Embryonic facial prominence (tissue), 1 donor: Measurements from ENCODE around the gene PROM1.
A peak's percentile ranks its signal among the peaks of the same experiment; 100 is the strongest.

Experiments used
- DNase-seq: peaks from one replicate; pipeline ENCODE4 v3.0.0-alpha.2; 2016; ENCODE audit errors: extremely low spot score

PROM1 gene

GRCh38 chr4:16110199-16110598 lies 26.4 kb upstream of the PROM1 start:
- no peak for DNase-seq

- no peak for DNase-seq
Measured at GRCh38 chr4:16109256-16109655, 25.4 kb upstream of the PROM1 start.

- DNase-seq, result no peak
Measured at GRCh38 chr4:16106956-16107355, 23.1 kb upstream of the PROM1 start.

GRCh38 chr4:16104520-16104919 lies 20.7 kb upstream of the PROM1 start:
- DNase-seq, result no peak

DNA sequence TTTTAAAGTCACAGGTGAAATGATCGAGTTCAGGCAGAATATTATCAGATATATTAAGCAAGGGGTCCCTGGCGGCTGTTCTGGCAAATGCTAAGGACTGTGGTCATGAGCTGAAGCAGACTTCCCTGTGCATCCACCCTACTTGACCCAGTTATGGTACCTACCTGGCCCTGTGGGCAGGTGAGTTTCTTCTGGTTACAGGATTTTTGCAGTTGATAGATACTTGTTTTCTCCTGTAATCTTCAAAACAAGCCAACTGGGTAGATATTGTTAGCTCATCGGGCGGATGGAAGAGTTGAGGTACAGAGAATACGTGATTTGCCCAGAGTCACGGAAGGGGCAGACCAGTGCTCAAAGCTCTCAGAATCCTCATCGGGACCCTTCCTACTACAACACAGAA lies 18.5 kb upstream of the PROM1 start:
- DNase-seq, result no peak

GRCh38 chr4:16100833-16101232 lies 17.0 kb upstream of the PROM1 start:
- no peak for DNase-seq

DNA sequence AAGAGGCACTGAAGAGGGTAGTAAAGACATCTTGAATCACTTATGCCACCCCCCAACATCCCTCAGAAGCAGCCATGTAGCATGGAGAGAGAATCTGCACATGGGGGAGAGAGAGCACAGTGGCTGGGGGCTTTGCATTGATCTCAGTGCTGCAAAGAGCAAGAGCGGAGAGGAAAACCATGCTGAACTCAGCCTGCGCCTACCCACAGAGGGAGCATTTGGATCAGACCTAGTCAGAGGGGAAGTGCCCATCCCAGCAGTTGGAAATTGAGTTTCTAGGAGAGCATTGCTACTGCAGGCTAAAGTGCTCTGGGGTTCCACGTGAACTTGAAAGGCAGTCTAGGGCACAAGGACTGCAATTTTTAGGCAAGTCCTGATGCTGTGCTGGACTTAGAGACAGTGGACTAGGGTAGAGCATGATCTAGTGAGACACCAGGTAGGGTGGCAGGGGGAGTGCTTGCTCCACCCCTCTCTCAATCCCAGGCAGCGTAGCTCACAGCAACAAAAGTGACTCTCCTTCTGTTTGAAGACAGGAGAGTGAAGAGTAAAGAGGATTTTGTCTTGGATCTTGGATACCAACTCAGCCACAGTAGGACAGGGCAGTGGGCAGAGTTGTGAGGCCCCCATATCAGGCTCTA lies 9.0 kb upstream of the PROM1 start:
- no peak for DNase-seq

GRCh38 chr4:16090096-16090705 lies 6.4 kb upstream of the PROM1 start:
- DNase-seq, result no peak

DNA sequence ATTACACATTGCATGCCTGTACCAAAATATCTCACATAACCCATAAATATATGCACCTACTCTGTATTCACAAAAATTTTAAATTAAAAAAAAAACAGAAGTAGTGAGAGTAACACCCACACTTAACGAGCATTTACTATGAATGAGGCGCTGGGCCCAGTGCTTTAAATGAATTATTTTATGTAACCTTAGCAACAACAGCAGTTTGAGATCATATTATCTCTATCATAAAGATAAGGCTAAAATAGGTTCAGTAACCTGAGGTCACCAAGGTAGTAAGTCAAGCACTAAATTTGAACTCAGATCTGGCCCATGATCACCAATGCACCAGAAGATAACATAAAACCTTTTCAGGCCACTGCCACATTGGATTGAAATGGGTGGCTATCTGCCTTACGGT lies 5.3 kb upstream of the PROM1 start:
- no peak for DNase-seq

- DNase-seq, result no peak
Measured at GRCh38 chr4:16088601-16089000, 4.8 kb upstream of the PROM1 start.

DNA sequence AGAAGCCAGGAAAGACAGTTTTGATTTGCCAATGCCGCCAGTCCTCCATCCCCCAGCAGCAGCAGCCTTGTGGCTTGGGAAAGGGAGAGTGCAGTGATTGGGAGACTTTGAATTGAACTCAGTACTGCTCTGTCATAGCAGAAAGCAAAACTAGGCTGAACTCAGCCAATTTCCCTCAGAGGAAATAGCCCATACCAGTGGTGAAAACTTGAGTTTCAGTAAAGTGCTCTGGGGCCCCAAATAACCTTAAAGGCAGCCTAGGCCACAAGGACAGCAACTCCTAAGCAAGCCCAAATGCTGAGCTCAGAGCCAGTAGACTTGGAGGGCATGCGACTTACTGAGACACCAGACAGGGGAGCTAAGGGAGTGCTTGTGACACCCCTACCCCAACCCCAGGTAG lies 2.0 kb upstream of the PROM1 start:
- no peak for DNase-seq

DNA sequence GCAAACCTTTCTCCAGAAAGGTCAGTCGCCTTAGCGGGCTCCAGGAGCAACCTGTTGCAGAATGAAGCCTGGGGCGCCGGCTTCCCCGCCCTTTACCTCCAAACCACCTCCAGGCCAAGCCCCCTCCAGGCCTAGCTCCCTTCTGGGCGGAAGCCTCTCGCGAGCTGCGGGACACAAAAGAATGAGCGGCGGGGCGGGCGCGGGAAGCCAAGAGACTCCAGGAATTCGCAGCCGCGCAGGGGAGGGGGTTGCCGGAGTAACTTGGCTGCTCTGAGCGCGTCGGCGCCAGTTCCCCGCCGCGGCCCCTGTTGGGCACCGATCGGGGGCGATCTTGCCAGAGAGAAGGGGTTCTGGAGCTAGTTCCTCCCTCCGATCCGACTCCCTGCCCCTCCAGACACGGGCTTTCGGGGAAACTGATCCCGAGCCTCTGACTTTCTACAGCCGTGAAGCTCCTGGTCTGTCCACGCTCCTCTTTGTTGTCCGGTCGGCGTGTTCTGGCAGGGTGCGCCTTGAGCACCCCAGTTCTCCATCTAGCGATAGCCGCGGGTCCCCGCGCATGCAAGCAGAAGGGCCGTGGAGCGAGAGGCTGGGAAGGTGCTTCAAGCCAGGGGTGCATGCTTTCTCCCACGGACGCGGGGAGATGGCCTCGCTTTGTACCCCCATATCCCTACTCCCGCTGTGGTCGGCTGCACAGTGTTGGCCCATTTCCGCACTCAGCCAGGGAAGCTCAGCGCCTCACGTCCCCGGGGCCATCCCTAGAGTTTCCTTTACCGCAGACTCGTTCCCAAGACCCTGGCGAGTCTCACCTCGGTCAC lies 1.2 kb downstream of the PROM1 start:
- peak; percentile 59 for DNase-seq

- no peak for DNase-seq
Measured at GRCh38 chr4:16082041-16082425, 1.8 kb downstream of the PROM1 start.

DNA sequence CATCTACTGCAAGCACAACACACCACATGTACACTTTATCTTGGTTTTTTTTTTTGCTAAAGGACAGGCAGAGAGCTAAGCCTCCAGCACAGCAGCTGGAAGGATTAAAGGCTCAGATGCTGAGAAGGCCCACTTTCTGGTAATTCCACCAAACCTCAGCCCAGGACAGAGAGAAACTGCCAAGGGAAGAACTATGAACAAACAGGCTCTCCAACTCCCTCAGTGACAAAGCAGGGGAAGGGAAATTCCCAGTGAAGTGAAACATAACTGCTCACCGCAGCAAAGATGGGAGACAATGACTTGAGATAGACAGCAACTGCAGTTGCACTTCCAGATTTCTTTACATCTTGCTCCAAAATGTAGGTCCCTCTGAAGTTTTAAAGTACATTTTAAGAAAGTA lies 4.8 kb downstream of the PROM1 start:
- no peak for DNase-seq

DNA sequence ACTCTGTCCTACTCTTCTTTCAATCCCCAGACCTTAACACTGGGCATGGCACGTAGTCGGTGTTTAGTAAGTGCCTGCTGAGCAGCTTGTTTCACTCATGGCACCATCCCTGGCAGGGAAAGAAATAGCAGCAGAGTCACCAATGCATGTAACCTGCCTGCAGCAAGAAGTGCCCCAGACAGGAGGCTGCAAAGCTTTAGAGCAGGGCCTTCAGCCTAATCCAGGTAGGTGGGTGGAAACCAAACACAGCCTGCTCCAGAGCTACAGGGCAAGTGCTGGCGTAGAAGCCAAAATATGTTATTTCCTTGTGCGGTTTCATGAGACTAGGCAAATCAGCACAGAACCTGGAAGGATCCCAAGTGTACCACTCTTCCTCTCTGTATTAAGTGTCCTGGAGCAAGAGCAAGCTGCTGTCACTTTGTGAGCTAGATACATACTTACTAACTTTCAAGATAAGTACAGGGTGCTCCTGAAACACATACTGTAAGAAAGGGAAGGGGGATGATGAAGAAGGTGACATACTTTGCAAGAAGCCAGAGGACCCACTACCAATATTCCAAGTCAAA lies 5.5 kb downstream of the PROM1 start:
- no peak for DNase-seq

DNA sequence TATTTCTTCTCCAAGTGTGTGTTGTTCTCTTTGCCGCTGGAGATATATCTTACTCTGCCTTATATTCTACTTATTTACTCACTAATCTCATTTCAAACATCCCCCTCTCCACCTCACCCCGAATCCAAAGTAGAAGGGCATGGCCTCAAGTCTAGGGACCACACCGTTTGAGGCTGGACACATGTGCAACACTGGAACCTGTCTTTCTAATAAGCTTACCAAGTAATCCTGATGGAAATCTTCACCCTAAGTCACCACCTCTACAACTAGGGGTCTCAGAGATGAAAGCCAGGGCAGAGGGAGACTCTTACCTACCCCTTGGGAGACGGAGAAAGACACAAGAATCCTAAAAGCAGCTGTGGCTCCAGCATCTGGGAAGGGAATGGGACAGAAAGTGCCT lies 6.0 kb downstream of the PROM1 start:
- DNase-seq, result no peak

DNA sequence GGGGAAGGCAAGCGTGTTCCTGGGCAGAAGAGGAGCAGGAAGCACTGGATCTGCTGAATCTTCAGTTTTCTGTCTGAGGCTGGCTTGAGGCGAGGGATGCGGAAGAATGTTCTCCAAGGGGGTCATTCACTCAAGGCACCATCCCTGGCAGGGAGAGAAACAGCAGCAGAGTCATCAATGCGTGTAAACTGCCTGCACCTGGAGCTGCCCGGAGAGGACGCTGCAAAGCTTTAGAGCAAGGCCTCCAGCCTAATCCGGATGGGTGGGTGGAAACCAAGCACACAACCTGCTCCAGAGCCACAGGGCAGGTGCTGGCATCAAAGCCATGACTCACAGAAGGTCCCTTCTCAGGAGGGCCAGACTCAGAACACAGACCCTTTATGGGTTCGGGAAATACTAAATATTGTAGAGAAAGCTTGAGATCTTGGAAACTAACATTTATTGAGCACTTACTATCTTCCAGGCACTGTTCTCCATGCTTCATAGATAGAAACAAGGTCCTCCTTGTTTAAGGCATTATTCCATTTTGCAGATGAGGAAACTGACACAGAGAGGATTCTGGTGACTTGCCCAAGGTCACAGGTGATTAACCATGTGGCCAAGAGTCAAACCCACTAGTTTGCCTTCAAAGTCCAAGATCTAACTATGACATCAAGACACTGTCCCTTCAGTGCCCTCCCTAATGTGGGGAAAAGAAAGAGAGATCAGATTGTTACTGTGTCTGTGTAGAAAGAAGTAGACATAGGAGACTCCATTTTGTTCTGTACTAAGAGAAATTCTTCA lies 7.7 kb downstream of the PROM1 start:
- no peak for DNase-seq

DNA sequence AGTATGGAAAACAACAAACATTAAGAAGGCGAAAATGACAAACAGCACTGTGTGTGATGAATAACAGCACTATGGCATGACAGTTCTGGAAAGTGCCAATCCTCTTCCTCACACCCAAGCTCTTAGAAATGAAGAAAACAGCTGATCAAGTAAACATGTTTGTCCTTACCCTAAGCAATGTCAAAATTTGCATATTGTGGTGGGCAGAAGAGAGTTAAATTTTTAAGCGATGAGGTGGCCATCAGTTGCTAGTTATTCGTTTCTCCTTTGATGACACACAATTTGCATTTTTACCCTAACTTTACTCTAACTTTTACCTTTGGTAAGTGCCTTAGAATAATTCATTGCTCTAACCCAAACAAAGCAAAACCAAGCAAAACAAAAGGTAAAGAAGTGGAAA lies 8.8 kb downstream of the PROM1 start:
- no peak for DNase-seq

DNA sequence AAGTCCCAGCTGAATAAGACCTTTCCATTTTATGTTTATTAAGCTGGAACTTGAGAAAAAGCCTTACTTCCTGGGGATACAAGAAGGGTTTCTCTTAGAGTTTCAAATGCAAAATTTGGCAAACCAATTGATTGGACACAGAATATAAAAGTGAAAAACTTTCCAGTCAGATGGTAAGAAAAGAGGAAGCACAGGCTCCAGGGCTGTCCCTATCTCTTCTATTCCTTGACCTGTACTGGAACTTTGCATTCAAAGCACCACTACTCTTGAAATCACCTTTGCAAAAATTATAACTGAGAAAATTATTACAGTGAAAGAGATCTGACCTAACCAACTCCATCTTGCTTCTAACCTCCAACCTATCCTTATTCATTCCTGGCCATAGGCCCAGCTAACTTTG lies 11.7 kb downstream of the PROM1 start:
- DNase-seq, result no peak

DNA sequence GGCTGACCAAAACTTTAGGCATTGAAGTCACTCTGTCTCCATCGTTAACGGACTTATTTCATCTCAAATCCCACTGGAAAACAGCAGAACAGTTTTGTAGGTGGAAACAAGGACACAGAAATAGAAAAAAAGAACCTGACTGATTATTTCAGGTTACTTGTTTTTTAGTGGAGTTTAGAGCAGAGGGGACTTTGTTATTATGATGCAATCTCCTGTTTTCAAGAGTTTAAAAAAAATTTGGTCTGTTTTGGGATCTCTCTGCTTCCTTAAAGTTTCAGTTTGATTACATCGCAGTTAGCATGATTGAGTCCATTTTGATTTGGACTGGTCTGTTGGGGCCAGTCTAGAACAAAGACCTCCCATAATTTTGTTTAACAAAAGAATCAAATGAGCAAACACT lies 13.6 kb downstream of the PROM1 start:
- no peak for DNase-seq

GRCh38 chr4:16067515-16067914 lies 16.3 kb downstream of the PROM1 start:
- DNase-seq, result no peak

- no peak for DNase-seq
Measured at GRCh38 chr4:16066586-16067128, 17.2 kb downstream of the PROM1 start.
